Hematopoietic multipotent progenitor cell treated with erythropoietin and hydrocortisone succinate and interleukin-3 and kit ligand, for 8 days (in vitro differentiated cells): ENCODE measurements around the gene TIAM2.
"Not testable (repeated sequence)": the region's sequence is repeated elsewhere in the genome, so short reads cannot be mapped to it uniquely, and the experiment has no call there.

ENCODE experiments used
- DNase-seq: peaks from one replicate; pipeline ENCODE4 v3.0.0-alpha.2; 2015

The TIAM2 gene

GRCh38 chr6:155212616-155213380 lies 217.7 kb downstream of the TIAM2 start:
- no peak for DNase-seq

- DNase-seq: no peak
These were observed 218.7 kb downstream of the TIAM2 start for GRCh38 chr6:155213611-155214372.

- no peak for DNase-seq
These were observed 220.8 kb downstream of the TIAM2 start for GRCh38 chr6:155215906-155216305.

- no peak for DNase-seq
These were observed 221.4 kb downstream of the TIAM2 start for GRCh38 chr6:155216312-155217046.

- not testable (repeated sequence) for DNase-seq
These were observed 223.6 kb downstream of the TIAM2 start for GRCh38 chr6:155218711-155219110.

GRCh38 chr6:155219299-155219698 lies 224.2 kb downstream of the TIAM2 start:
- DNase-seq: no peak

GRCh38 chr6:155219858-155220301 lies 224.8 kb downstream of the TIAM2 start:
- no peak for DNase-seq

- DNase-seq: no peak
These were observed 226.0 kb downstream of the TIAM2 start for GRCh38 chr6:155221086-155221485.

GRCh38 chr6:155222506-155222905 lies 227.4 kb downstream of the TIAM2 start:
- DNase-seq: no peak

GRCh38 chr6:155223646-155224451 lies 228.7 kb downstream of the TIAM2 start:
- DNase-seq: no peak

GRCh38 chr6:155224618-155225017 lies 229.5 kb downstream of the TIAM2 start:
- no peak for DNase-seq

- DNase-seq: no peak
These were observed 231.9 kb downstream of the TIAM2 start for GRCh38 chr6:155227046-155227445.

- DNase-seq: no peak
These were observed 233.5 kb downstream of the TIAM2 start for GRCh38 chr6:155228546-155229166.

- not testable (repeated sequence) for DNase-seq
These were observed 235.9 kb downstream of the TIAM2 start for GRCh38 chr6:155230975-155231374.

GRCh38 chr6:155232848-155233247 lies 237.7 kb downstream of the TIAM2 start:
- no peak for DNase-seq

GRCh38 chr6:155234167-155234566 lies 239.1 kb downstream of the TIAM2 start:
- DNase-seq: no peak

- no peak for DNase-seq
These were observed 239.6 kb downstream of the TIAM2 start for GRCh38 chr6:155234687-155235086.

GRCh38 chr6:155235087-155235486 lies 240.0 kb downstream of the TIAM2 start:
- no peak for DNase-seq

GRCh38 chr6:155237613-155238012 lies 242.5 kb downstream of the TIAM2 start:
- DNase-seq: no peak

- no peak for DNase-seq
These were observed 245.9 kb downstream of the TIAM2 start for GRCh38 chr6:155240905-155241600.

GRCh38 chr6:155241966-155242365 lies 246.9 kb downstream of the TIAM2 start:
- no peak for DNase-seq
